Inflammatory macrophage (primary cell): ENCODE data around the gene PPM1L.

ENCODE experiments used
- DNase-seq, 2 donors: peaks; one replicate each; pipeline ENCODE4 v3.0.0-alpha.2; 2020 to 2022

The PPM1L gene

DNA sequence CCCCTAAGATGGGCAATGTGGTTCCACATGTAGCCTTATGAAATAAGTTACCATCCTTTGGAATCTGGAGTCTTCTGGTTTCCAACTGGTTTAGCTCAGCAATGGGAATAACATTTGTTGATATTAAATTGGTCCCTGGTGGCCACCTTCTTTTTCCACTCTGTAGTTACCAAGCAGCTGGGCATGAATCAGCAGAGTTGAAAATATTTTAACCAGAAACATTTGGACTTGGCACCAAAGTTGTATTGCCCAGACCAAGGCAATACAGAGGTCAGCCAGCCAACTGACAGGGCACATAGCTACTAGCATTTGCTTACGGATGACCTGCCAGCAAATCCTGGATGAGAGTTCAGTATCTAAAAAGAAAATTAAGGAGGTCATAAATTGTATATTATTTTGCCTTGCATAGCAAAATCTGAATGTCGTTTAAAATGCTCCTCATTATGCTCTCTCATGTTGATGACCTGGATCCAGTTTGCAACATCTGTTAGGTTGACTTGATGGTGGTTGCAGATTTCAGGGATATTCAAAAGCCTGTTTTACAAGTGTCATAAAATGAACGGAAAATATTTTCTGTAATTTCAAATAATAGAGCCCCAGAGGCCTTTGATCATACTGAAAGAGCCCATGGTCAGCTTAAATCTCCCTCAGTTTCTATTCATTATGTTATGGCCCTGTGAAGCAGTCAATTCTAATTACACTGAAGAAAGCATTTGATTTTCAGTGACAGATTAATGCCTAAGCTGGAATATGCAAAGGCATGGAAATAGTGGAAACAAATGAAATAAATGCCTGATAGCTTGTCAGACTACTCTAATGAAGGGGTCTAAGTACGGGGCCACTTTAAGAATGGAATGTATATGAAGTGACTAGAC, 54.6 kb downstream of the PPM1L start:
- DNase-seq = no peak

- no peak for DNase-seq
Observed at GRCh38 chr3:160811237-160811548, 55.2 kb downstream of the PPM1L start.

DNA sequence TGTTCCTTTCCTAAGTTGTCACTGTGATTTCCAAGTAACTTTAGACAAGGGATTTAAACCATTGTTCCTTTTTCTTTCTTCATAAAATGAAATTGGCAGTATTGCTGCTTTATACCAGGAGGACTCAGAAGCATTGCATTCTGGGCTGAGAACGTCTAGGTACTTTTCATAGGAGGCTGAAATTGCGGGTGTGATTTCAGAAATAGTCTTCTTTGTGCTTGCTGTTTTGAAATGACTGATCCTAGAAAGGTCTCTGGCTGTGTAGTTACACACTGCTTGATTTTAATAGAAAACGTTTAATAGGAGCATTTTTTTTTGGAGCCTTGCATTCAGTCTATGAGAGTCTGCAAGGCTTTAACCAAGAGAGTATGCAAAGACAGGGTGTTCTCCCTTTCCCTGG, 56.3 kb downstream of the PPM1L start:
- no peak for DNase-seq

- no peak for DNase-seq
Observed at GRCh38 chr3:160815280-160815679, 59.2 kb downstream of the PPM1L start.

GRCh38 chr3:160820022-160820421, 64.0 kb downstream of the PPM1L start:
- no peak for DNase-seq

DNA sequence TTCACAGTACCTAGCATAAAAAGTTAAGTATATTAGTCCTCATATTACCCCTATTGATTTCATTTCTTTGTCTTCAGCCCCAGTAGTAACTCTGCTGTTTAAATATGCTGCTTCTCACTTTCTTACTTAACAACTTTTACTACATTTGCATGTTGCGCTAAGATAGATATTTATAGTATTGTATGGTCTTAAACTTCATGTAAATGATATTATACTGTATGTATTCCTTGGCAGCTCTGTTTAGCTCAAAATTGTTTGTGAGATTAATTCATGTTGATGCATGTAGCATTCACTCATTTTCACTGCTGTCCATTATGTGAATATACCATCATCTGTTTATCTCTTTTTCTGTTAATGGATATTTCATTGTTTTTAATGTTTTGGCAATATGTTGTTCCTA, 64.4 kb downstream of the PPM1L start:
- DNase-seq = no peak

- DNase-seq = no peak
Observed at GRCh38 chr3:160822936-160823335, 66.9 kb downstream of the PPM1L start.

DNA sequence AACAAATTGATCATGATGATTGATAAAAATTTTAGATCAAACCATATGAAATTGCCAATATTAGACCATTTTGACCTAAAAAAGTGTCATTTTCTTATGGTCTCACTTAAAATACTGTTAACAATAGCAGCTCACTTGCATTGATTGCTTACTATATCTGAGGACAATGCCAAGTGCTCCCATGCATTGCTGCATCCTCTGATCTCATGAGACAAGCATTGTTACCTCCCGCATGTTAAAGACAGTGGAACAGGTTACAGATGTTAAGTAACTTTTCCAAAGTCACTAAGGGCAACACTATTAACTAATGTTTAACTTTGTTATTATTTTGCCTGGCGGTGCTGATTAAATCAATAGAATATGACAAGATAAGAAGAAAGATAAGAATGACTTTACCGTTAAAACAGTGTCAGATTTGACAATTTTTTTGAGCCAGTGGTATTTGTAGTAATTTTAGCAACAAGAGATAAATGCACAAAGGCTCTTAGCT, 69.3 kb downstream of the PPM1L start:
- no peak for DNase-seq

DNA sequence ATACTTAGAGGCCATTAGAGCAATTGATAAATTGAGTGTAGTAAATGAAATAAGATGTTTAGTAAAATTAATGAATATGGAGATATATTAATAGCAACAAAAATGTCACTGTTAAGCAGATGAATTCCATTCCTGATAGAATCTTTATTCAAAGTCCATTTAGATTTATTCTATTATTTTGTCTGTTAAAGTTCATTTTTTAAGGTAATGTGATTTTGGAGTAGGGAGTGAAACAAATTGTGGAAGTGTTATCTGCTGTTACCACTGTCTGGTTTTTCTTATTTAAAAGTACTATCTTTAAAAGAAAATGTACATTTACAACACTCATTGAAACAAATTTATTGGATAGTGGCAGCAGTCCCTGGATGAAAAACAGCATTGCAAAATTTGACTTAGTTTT, 70.4 kb downstream of the PPM1L start:
- DNase-seq = no peak

DNA sequence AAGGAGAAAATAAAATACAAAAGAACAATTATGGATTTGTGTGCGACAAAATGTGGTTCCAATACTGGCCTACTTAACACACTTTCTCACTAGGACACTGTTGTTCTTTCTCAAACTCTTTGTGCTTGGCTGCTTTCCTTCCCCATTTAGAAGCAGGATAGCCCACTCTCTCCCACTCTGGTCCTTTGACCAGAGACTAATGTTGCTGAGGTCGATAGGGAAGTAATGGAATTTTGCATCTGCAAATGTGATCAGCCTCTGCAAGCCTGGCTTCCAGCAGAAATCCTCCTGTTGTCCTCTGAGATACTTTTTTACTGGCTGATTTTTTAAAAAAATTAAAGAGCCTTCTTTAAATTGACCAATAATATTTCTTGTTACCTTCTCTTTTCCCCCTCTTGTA, 71.0 kb downstream of the PPM1L start:
- peak; percentile 8 to 32 for DNase-seq

- DNase-seq = no peak
Observed at GRCh38 chr3:160827516-160827915, 71.5 kb downstream of the PPM1L start.

DNA sequence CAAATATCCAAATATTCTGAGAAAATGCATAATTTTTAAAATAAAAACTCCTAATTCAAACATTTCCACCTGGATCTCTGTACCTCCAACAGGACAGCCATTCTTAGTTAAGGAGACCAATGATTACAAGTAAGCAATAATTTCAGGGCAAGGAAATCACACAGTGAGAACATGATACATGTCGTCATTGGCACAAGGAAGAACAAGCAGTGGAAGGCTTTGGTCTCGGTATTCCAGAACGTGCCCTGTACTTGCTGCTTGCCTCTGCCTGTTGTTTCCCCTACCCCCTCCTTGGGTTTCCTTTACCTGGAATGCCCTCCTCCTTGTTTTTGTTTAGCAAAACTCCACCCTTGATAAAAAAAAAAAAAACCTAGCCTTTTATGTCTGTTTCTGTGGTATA, 72.8 kb downstream of the PPM1L start:
- DNase-seq = no peak

DNA sequence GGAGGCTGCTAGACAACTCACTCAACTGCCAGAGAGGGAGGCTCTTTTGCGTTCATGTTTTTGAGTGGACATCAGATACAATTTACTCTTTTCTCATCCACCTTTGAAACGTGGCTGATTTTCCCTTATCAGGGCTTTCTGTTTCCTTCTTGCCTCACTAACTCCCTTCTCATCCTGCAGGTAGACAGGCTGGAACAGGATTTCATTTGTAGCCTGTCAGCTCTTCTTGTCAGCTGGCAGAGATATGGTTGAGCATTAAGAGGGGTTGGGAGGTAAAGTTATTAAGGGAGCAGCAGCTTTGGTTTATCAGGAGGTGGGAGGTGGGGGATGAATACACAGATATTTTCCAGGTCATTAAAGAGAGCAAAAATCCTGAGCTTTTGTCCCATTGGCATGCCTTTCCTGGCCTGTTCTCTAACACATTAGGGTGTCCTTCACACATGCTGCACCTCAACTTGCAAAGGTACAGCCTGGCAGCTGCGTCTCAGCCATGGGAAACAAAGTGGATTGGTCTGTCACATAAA, 73.5 kb downstream of the PPM1L start:
- no peak for DNase-seq

GRCh38 chr3:160830796-160831195, 74.8 kb downstream of the PPM1L start:
- DNase-seq = no peak

- DNase-seq = no peak
Observed at GRCh38 chr3:160831401-160831800, 75.4 kb downstream of the PPM1L start.

- DNase-seq = peak; percentile 14 to 62
Observed at GRCh38 chr3:160837394-160837980, 81.5 kb downstream of the PPM1L start.

GRCh38 chr3:160840590-160840989, 84.6 kb downstream of the PPM1L start:
- DNase-seq = no peak

GRCh38 chr3:160841455-160841854, 85.4 kb downstream of the PPM1L start:
- no peak for DNase-seq

DNA sequence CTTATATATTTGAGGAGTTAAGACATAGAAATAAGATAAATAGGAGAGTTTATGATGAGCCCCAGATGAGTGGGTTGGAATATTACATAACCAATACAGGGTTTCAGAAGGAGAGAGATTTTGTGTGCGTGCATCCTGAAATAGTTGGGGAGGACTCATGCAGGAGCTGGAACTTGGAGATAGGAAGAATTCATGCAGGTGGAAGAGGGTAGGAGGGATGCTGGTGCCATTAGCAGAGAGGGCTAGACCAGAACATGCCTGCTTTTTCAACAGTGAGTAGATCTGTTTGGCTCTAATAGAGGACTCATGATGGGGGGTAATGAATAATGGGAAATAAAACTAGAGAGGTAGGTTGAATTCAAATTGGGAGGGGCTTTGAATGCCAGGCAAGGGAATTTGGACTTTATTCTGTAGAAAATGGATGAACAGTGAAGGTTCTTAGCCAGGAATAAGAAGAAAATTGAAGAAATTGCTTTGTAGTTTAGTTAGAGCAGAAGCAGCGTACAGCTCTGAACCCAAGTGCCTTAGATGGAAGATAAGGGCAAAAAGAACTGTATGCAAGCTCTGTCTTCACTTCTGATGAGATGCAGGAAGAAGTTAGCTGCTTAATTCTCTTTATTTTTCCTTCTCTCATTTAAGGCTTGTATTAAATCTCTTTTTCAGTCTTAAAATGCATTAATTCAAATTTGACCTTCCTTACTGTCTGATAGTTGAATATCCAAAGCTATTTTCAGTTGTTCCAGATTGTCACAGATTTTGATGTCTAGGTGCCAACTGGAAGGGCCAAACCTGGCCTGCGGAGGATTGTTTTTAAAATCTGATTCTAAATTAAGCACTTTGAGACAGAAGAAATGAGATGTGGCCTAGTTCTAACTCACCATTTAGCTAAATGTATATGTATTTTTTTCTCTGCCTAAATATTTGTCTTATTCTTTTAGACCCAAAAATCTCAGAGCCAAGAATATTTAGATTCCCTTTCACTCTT, 86.3 kb downstream of the PPM1L start:
- DNase-seq = no peak

DNA sequence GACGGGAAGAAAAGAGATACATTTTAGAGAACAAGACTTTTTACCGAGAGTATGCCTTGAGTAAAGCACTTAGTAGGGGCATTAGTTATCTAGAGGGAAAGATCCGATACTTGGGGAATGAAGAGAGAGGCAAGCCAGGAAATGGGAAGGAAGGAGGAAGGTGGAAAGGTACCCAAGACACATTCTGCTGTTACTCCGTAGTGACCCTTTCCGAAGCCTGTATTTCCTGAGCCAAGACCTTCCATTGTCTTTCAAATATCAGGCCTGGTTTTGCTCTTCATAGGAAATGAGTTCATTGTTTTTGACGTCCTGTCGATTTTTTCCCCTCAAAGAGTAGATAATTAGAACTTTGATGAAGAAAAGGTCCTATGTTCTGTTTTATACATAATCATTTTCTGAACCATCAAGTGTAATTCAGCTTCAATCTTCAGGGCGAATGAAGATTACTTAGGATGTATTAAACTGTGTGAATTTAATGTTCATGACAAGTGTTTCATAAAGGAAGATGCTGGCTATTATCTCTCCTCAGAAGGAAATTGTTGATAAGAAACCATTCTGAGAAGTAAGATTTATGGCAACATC, 95.7 kb downstream of the PPM1L start:
- DNase-seq = no peak

DNA sequence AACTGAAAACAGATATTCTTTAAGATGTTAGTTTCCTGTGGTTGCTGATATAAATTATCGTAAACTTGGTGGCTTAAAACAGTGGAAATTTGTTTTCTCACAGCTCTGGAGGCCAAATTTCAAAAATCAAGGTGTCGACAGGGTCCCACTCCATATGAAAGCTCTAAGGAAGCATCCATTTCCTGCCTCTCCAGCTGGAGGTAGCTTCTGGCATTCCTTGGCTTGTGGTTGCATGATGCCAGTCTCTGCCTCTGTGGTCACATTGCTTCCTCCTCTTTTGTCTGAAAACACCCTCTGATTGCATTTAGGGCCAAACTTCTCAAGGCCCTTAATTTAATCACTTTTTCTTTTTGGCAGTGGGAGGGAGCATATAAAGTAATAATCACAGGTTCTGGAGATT, 96.8 kb downstream of the PPM1L start:
- DNase-seq = no peak

DNA sequence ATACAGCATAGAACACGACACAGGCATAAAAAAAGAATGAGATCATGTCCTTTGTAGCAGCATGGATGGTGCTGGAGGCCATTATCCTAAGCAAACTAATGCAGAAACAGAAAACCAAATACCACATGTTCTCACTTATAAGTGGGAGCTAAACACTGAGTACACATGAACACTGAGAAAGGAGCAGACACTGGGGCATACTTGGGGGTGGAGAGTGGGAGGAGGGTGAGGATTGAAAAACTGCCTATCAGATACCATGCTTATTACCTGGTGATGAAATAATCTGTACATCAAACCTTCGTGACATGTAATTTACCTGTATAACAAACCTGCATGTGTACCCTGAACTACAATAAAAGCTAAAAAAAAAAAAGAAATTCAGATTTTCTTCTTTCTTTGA, 100.4 kb downstream of the PPM1L start:
- no peak for DNase-seq
